ENCODE results near the gene HDC. TPM values are rescaled to one million over a fixed set of nuclear protein-coding genes. Genes with fewer than 3 reads are reported as not detected.

The HDC gene
- total RNA-seq, 1 experiment from 2014 or later, result not detected

- Histone ChIP-seq H3K4me1 (ENCODE audit: insufficient read depth, low read length, poor library complexity, severe bottlenecking) (no peaks in the 10 kb centered on the region), H3K27ac (ENCODE audit: low read depth, low read length, poor library complexity, severe bottlenecking) (no peak overlapping the region), H3K27me3 (replicated peaks; ENCODE audit: insufficient read depth, low read depth, low read length, poor library complexity) (no peaks in the 10 kb centered on the region), H3K36me3 (ENCODE audit: insufficient read depth, low read length, poor library complexity, severe bottlenecking) (no peaks in the 10 kb centered on the region), H3K4me3 (ENCODE audit: low read depth, low read length, poor library complexity, severe bottlenecking) (no peak overlapping the region), H3K9me3 (ENCODE audit: low read depth, low read length, poor library complexity, severe bottlenecking) (no peaks in the 10 kb centered on the region)
- BruUV-seq (replicated peaks), result no TSS peak
- ChIA-PET POLR2A (ENCODE audit: low non-redundant PET) (no interaction called here), CTCF (no interaction called here)
- intact Hi-C loops (cut with micrococcal nuclease; ENCODE audit: unreplicated experiment), result no loop called here
- no peak for DNase-seq (ENCODE audit: low spot score)
- TF ChIP-seq EZH2 (IDR thresholded peaks at IDR 0.05; ENCODE audit: borderline replicate concordance, low read depth, low read length, poor library complexity, severe bottlenecking) (no peak), CTCF (conservative IDR thresholded peaks at IDR 0.05; ENCODE audit: low read depth, low read length) (no peak)
These were observed 16.4 kb downstream of the HDC start for GRCh38 chr15:50248994-50249582.

GRCh38 chr15:50247819-50248655 lies 17.5 kb downstream of the HDC start:
- TF ChIP-seq CTCF (conservative IDR thresholded peaks at IDR 0.05; ENCODE audit: low read depth, low read length) (no peak), EZH2 (IDR thresholded peaks at IDR 0.05; ENCODE audit: borderline replicate concordance, low read depth, low read length, poor library complexity, severe bottlenecking) (no peak)
- ChIA-PET POLR2A (ENCODE audit: low non-redundant PET) (no interaction called here), CTCF (no interaction called here)
- intact Hi-C loops (cut with micrococcal nuclease; ENCODE audit: unreplicated experiment), result no loop called here
- Histone ChIP-seq H3K36me3 (ENCODE audit: insufficient read depth, low read length, poor library complexity, severe bottlenecking) (no peaks in the 10 kb centered on the region), H3K4me1 (ENCODE audit: insufficient read depth, low read length, poor library complexity, severe bottlenecking) (no peaks in the 10 kb centered on the region), H3K27ac (ENCODE audit: low read depth, low read length, poor library complexity, severe bottlenecking) (no peak overlapping the region), H3K27me3 (replicated peaks; ENCODE audit: insufficient read depth, low read depth, low read length, poor library complexity) (no peaks in the 10 kb centered on the region), H3K4me3 (ENCODE audit: low read depth, low read length, poor library complexity, severe bottlenecking) (no peak overlapping the region), H3K9me3 (ENCODE audit: low read depth, low read length, poor library complexity, severe bottlenecking) (no peaks in the 10 kb centered on the region)
- BruUV-seq (replicated peaks), result no TSS peak
- DNase-seq (ENCODE audit: low spot score), result no peak

- no peak for DNase-seq (ENCODE audit: low spot score)
- Histone ChIP-seq H3K36me3 (ENCODE audit: insufficient read depth, low read length, poor library complexity, severe bottlenecking) (no peaks in the 10 kb centered on the region), H3K4me3 (ENCODE audit: low read depth, low read length, poor library complexity, severe bottlenecking) (no peak overlapping the region), H3K27ac (ENCODE audit: low read depth, low read length, poor library complexity, severe bottlenecking) (no peak overlapping the region), H3K27me3 (replicated peaks; ENCODE audit: insufficient read depth, low read depth, low read length, poor library complexity) (no peaks in the 10 kb centered on the region), H3K9me3 (ENCODE audit: low read depth, low read length, poor library complexity, severe bottlenecking) (no peaks in the 10 kb centered on the region), H3K4me1 (ENCODE audit: insufficient read depth, low read length, poor library complexity, severe bottlenecking) (no peaks in the 10 kb centered on the region)
- no TSS peak for BruUV-seq (replicated peaks)
- intact Hi-C loops (cut with micrococcal nuclease; ENCODE audit: unreplicated experiment), result no loop called here
- ChIA-PET CTCF (no interaction called here), POLR2A (ENCODE audit: low non-redundant PET) (no interaction called here)
- no peak for TF ChIP-seq CTCF (conservative IDR thresholded peaks at IDR 0.05; ENCODE audit: low read depth, low read length)
- TF ChIP-seq EZH2 (IDR thresholded peaks at IDR 0.05; ENCODE audit: borderline replicate concordance, low read depth, low read length, poor library complexity, severe bottlenecking), result no peak
These were observed 18.9 kb downstream of the HDC start for GRCh38 chr15:50246631-50247030.
